22Rv1 (cell line): ENCODE results near the gene KIAA1549.

Experiments
- ZFX ChIP-seq: fragments of 450-650 bp; IDR thresholded peaks from 2 replicates; pipeline ENCODE4 v1.6.1; 2017; ENCODE audit warnings: antibody characterized with exemption, borderline replicate concordance
- TF ChIP-seq, protein P1 (sequence below): fragments of 450-650 bp; IDR thresholded peaks from 2 replicates; pipeline ENCODE4 v1.5.1; 2017; ENCODE audit warnings: mild to moderate bottlenecking

DNA sequence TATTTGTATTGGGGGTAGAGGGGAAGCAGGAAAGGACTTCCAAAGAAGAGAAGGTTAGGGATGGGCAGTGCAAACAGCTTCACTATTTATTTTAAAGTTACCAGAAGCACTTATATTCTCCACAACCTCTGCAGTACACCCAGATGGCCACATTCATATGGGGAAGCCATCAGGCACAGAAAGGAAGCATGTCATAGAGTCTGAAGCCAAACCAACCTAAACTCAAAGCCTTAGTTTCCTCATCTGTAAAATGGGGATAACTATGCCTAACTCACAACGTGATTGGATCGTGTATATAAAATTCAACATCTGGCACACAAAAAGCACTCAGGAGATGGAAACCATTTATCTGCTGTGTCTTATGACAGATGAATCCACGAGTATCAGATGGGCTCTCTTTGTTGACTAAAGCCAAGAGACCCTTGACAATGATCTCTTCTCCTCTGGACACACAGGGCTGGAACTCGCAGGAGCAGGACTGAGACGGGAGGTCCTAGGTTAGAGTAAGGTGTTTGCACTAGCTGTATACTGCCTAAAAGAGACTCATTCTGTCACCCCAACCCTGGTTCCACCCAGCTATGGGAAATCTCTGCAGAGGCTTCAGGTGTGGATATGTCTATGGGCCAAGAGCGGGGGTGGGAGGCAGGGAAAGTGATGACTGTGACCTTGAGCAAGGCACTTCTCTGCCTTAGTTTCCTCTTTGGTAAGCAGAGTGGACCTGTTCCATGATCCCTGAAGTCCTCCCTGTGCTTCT is 1.8 kb downstream of the KIAA1549 start:
- TF ChIP-seq, protein P1, sequence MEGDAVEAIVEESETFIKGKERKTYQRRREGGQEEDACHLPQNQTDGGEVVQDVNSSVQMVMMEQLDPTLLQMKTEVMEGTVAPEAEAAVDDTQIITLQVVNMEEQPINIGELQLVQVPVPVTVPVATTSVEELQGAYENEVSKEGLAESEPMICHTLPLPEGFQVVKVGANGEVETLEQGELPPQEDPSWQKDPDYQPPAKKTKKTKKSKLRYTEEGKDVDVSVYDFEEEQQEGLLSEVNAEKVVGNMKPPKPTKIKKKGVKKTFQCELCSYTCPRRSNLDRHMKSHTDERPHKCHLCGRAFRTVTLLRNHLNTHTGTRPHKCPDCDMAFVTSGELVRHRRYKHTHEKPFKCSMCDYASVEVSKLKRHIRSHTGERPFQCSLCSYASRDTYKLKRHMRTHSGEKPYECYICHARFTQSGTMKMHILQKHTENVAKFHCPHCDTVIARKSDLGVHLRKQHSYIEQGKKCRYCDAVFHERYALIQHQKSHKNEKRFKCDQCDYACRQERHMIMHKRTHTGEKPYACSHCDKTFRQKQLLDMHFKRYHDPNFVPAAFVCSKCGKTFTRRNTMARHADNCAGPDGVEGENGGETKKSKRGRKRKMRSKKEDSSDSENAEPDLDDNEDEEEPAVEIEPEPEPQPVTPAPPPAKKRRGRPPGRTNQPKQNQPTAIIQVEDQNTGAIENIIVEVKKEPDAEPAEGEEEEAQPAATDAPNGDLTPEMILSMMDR, result peak; percentile 6; the same call in 1 of the 2 replicates
- no peak for TF ChIP-seq ZFX
